Coronary artery (tissue), 2 donors: ENCODE measurements around the gene CDIP1.

Source experiments
- DNase-seq: peaks from one replicate; pipeline ENCODE4 v3.0.0-alpha.2; 2017; ENCODE audit warnings: low spot score
- H3K27ac ChIP-seq, 2 donors: fragments of 200-600 bp; sonication (generic); one replicate each; pipeline ENCODE4 v1.5.1; 2016 to 2019
- H3K4me3 ChIP-seq: fragments of 200-600 bp; sonication (generic); 2 replicates; pipeline ENCODE4 v1.5.1; 2016; ENCODE audit warnings: mild to moderate bottlenecking, moderate library complexity
- CTCF ChIP-seq: fragments of 200-600 bp; sonication (generic); IDR thresholded peaks from one replicate; pipeline ENCODE4 v1.5.1; 2019; ENCODE audit warnings: antibody characterized with exemption

Gene CDIP1

GRCh38 chr16:4561596-4561995 lies 23.0 kb upstream of the CDIP1 start:
- no peak overlapping the region for H3K4me3 ChIP-seq
- DNase-seq: no peak
- no peak overlapping the region for H3K27ac ChIP-seq
- TF ChIP-seq CTCF: no peak

- no peak overlapping the region for H3K27ac ChIP-seq
- no peak for TF ChIP-seq CTCF
- H3K4me3 ChIP-seq: no peak overlapping the region
- no peak for DNase-seq
Observed at GRCh38 chr16:4557973-4558372, 19.4 kb upstream of the CDIP1 start.

GRCh38 chr16:4556580-4556979 lies 18.0 kb upstream of the CDIP1 start:
- DNase-seq: no peak
- H3K4me3 ChIP-seq: no peak overlapping the region
- no peak overlapping the region for H3K27ac ChIP-seq
- no peak for TF ChIP-seq CTCF

- H3K27ac ChIP-seq: no peak within 1 kb of the TSS
- no peak within 1 kb of the TSS for H3K4me3 ChIP-seq
- no peak for TF ChIP-seq CTCF
- DNase-seq: no peak
Observed at GRCh38 chr16:4556112-4556511, 17.5 kb upstream of the CDIP1 start, which contains the start of gene C16orf96. Gene C16orf96, plus strand, starts transcription at chr16:4556340. Its CDS starts 150 bp downstream, at chr16:4556490.

- Histone ChIP-seq H3K4me3 (no peak overlapping the region), H3K27ac (no peak overlapping the region)
- TF ChIP-seq CTCF: no peak
- DNase-seq: no peak
Observed at GRCh38 chr16:4552541-4552940, 14.0 kb upstream of the CDIP1 start.

- TF ChIP-seq CTCF: no peak
- no peak for DNase-seq
- no peak overlapping the region for H3K4me3 ChIP-seq
- H3K27ac ChIP-seq: no peak overlapping the region
Observed at GRCh38 chr16:4550591-4550990, 12.0 kb upstream of the CDIP1 start.

GRCh38 chr16:4548124-4548523 lies 9.6 kb upstream of the CDIP1 start:
- TF ChIP-seq CTCF: no peak
- H3K4me3 ChIP-seq: no peak overlapping the region
- no peak overlapping the region for H3K27ac ChIP-seq
- DNase-seq: no peak
